ENCODE measurements around the gene SLC25A1. TPM values are rescaled to one million over a fixed set of nuclear protein-coding genes. Genes with fewer than 3 reads are reported as not detected.

Gene SLC25A1
- total and polyA plus RNA-seq, 2 experiments from 2014 or later = 140 to 238 TPM

DNA sequence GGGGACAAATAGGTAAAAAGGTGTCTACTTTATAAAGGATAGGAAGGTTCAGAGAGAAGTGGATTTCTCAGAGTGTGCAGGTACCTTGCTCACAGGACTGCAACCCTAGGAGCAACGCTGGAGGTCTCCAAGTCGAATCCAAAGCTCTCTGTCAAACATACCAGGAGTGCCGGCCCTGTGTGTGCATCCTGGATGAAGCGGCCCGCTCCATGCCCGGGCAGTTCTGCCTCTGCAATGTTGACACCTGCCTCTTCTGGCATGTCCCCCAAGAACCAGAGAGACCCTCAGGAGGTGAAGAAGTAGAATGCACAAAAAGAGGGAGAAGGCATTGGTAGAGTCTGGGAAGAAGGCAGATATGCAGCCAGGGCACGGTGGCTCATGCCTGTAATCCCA, 50.5 kb downstream of the SLC25A1 start:
- no peaks in the 10 kb centered on the region for H3K9me3 ChIP-seq (ENCODE audit: low read depth)
- no peak for DNase-seq (ENCODE audit: low read depth in 1 of 2, low spot score in 1 of 2)
- TF ChIP-seq, protein P1, sequence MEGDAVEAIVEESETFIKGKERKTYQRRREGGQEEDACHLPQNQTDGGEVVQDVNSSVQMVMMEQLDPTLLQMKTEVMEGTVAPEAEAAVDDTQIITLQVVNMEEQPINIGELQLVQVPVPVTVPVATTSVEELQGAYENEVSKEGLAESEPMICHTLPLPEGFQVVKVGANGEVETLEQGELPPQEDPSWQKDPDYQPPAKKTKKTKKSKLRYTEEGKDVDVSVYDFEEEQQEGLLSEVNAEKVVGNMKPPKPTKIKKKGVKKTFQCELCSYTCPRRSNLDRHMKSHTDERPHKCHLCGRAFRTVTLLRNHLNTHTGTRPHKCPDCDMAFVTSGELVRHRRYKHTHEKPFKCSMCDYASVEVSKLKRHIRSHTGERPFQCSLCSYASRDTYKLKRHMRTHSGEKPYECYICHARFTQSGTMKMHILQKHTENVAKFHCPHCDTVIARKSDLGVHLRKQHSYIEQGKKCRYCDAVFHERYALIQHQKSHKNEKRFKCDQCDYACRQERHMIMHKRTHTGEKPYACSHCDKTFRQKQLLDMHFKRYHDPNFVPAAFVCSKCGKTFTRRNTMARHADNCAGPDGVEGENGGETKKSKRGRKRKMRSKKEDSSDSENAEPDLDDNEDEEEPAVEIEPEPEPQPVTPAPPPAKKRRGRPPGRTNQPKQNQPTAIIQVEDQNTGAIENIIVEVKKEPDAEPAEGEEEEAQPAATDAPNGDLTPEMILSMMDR (IDR thresholded peaks at IDR 0.05; ENCODE audit: low read depth, low read length) = no peak
- no peak overlapping the region for H3K4me3 ChIP-seq
- H3K4me1 ChIP-seq (ENCODE audit: low read depth) = peaks cover 3% of the 10 kb centered on the region
- no peaks in the 10 kb centered on the region for H3K36me3 ChIP-seq
- H3K27ac ChIP-seq = no peak overlapping the region
- H3K27me3 ChIP-seq = no peaks in the 10 kb centered on the region

DNA sequence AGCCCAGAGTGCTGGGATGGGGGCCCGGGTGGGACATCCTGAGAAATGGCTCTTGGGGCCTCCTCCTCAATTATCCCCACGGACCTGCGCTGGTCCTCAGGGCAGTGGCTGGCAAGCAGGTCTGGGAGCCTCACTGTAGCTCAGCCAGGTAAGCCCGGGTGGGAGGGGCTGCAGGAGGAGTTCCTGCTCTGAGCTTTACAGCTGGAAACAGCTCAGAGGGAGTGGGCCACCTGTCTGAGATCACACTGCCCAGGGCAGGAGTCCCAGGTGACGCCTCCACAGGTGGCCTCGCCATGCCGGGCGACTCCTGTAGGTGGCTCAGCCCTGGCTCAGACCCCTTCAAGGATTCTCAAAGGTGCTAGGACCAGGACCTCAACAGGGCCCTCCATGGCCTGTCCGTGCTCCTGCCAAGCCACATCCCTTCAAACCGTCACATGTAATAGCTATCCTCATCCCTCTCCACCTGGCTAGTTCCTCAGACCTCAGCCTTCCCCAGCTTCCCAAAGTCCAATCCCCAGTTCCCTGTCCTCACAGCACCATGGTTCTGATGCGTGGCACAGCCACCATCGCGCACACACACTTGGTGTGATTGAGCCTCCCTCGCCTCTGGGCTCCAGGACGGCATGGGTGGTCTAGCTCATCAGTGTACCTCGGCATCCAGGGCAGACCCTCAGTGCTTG, 51.1 kb downstream of the SLC25A1 start:
- no peak for DNase-seq (ENCODE audit: low read depth in 1 of 2, low spot score in 1 of 2)
- Histone ChIP-seq H3K9me3 (ENCODE audit: low read depth) (no peaks in the 10 kb centered on the region), H3K27me3 (no peaks in the 10 kb centered on the region), H3K36me3 (no peaks in the 10 kb centered on the region), H3K4me1 (ENCODE audit: low read depth) (peaks cover 3% of the 10 kb centered on the region), H3K4me3 (no peak overlapping the region), H3K27ac (no peak overlapping the region)
- TF ChIP-seq, protein P1 (IDR thresholded peaks at IDR 0.05; ENCODE audit: low read depth, low read length) = no peak

DNA sequence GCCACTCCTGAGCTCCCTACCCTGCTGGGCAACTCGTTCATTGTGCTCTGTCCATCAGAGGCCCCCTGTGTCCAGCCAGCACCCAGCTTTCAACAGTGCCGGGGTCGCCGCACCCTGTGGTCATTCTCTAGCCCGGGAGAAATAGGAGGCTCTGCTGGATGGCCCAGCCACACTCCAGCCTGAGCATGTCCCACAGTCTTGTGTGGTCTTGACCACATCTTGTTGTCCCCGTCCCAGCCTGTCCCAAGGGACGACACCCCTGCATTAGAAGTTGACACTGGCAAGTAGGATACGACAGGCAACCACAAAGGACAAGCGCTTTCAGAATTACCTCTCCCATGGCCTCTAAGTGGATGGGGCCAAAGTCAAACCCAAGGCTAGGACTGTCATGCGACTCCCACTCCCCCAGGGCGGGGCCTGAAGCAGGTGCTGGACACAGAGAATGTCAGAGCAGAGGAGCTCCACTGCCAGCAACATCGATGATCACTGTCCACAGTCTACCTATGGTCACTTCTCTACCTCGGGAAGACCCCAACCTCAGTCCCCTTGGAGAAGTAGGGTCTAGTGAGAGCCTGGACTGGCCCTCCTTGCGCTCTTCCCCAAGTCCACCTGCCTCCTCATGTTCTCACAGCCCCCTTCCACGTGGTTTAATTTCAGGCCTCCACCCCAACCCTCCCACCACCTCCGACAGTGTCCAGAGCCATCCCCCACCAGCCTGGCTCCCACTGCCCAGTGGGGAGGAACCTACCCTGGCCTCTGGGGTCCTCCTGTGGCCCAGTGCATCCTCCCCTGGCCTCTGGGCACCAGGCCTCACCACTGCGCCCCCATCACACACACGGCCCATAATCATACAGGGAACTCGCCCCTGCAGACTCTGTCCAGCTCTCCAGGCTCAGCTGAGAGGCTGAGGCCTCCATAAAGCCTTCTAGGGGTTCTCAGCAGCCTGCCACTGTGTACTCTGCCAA, 51.9 kb downstream of the SLC25A1 start:
- Histone ChIP-seq H3K9me3 (ENCODE audit: low read depth) (no peaks in the 10 kb centered on the region), H3K4me3 (no peak overlapping the region), H3K27me3 (no peaks in the 10 kb centered on the region), H3K36me3 (no peaks in the 10 kb centered on the region), H3K4me1 (ENCODE audit: low read depth) (peaks cover 3% of the 10 kb centered on the region), H3K27ac (no peak overlapping the region)
- TF ChIP-seq, protein P1 (IDR thresholded peaks at IDR 0.05; ENCODE audit: low read depth, low read length) = no peak
- no peak for DNase-seq (ENCODE audit: low read depth in 1 of 2, low spot score in 1 of 2)

Other genes with a start within 250 kb of the SLC25A1 start
- gene PRODH, start 242.4 kb downstream of the SLC25A1 start, total RNA-seq = 2.1 and 7.1 TPM in 2 replicates
- 3.4 and 5.1 TPM in 2 replicates for gene PRODH, start 242.4 kb downstream of the SLC25A1 start, polyA plus RNA-seq
- gene DGCR2, start 56.3 kb downstream of the SLC25A1 start, total RNA-seq = 82.1 and 82.9 TPM in 2 replicates
- gene DGCR2, start 56.3 kb downstream of the SLC25A1 start, polyA plus RNA-seq = 63.9 and 65.8 TPM in 2 replicates
- gene TSSK2, start 47.4 kb downstream of the SLC25A1 start, total RNA-seq = not detected in 2 replicates
- gene TSSK2, start 47.4 kb downstream of the SLC25A1 start, polyA plus RNA-seq = not detected in 2 replicates
- 23.5 and 26.2 TPM in 2 replicates for gene ESS2, start 34.1 kb downstream of the SLC25A1 start, total RNA-seq
- 9.3 and 13.2 TPM in 2 replicates for gene ESS2, start 34.1 kb downstream of the SLC25A1 start, polyA plus RNA-seq
- gene GSC2, start 28.4 kb downstream of the SLC25A1 start, total RNA-seq = not detected in 2 replicates
- not detected in 2 replicates for gene GSC2, start 28.4 kb downstream of the SLC25A1 start, polyA plus RNA-seq
- 7.2 and 12.2 TPM in 2 replicates for gene CLTCL1, start 113.0 kb upstream of the SLC25A1 start, total RNA-seq
- 3.9 and 7.5 TPM in 2 replicates for gene CLTCL1, start 113.0 kb upstream of the SLC25A1 start, polyA plus RNA-seq

Data from cardiac muscle cell (in vitro differentiated cells and primary cell).